IMR-90 (cell line): ENCODE measurements around the gene EFNB2. TPM values are rescaled to one million over a fixed set of nuclear protein-coding genes. Genes with fewer than 3 reads are reported as not detected.

ENCODE experiments used
- ATAC-seq: fragments of 200-7000 bp; cut with Tn5 transposase; 2 replicates; pipeline ENCODE4 v1.9.1; 2020; ENCODE audit warnings: low read depth, mild to moderate bottlenecking, moderate library complexity
- BruUV-seq: library from RNA; stranded (reverse); fragments of 400-500 nt; replicated peaks from 2 replicates; lab custom pipeline; 2021; lab: Mats Ljungman, UMichigan
- CTCF ChIA-PET: fragments of 300-600 bp; formaldehyde crosslinking; extraction: SDS; loops from one replicate; lab custom pipeline; 2021; ENCODE audit warnings: antibody characterized with exemption; lab: Yijun Ruan, JAX
- POLR2A ChIA-PET: fragments of 300-600 bp; sonication (Branson Sonifier 250); formaldehyde crosslinking; loops from one replicate; lab custom pipeline; 2022; ENCODE audit warnings: antibody characterized with exemption; ENCODE audit not compliant: unreplicated experiment; lab: Charles Lee
- DNase-seq: peaks from one replicate; pipeline ENCODE4 v3.0.0; 2013
- H2AFZ ChIP-seq: replicated peaks from 2 replicates; pipeline ENCODE3; 2013; ENCODE audit warnings: low read length, mild to moderate bottlenecking; ENCODE audit not compliant: poor library complexity
- H2AK5ac ChIP-seq: 2 replicates; pipeline ENCODE4 v1.6.1; 2013; ENCODE audit warnings: low read depth, low read length, inconsistent platforms
- H2AK9ac ChIP-seq: replicated peaks from 2 replicates; pipeline ENCODE3; 2013; ENCODE audit warnings: mild to moderate bottlenecking, low read depth, low read length, moderate library complexity; ENCODE audit not compliant: poor library complexity
- H2BK120ac ChIP-seq: 2 replicates; pipeline ENCODE4 v1.6.1; 2013; ENCODE audit warnings: low read depth, low read length, inconsistent platforms
- H2BK15ac ChIP-seq: 3 replicates; pipeline ENCODE4 v1.6.1; 2013; ENCODE audit warnings: low read depth, low read length, inconsistent platforms
- H2BK20ac ChIP-seq: 2 replicates; pipeline ENCODE4 v1.6.1; 2013; ENCODE audit warnings: low read depth, mild to moderate bottlenecking, inconsistent platforms, low read length, moderate library complexity
- H2BK5ac ChIP-seq: 2 replicates; pipeline ENCODE4 v1.6.1; 2013; ENCODE audit warnings: mild to moderate bottlenecking, low read depth, low read length, inconsistent platforms; ENCODE audit not compliant: poor library complexity, severe bottlenecking
- H3K14ac ChIP-seq: replicated peaks from 2 replicates; pipeline ENCODE4 v1.6.1; 2013; ENCODE audit warnings: low read depth, low read length, inconsistent platforms
- H3K18ac ChIP-seq: 2 replicates; pipeline ENCODE4 v1.6.1; 2013; ENCODE audit warnings: low read depth, low read length, control low read depth
- H3K23ac ChIP-seq: 2 replicates; pipeline ENCODE4 v1.6.1; 2013; ENCODE audit warnings: low read depth, low read length, inconsistent platforms
- H3K27ac ChIP-seq: 2 replicates; pipeline ENCODE4 v1.5.1; 2013; ENCODE audit warnings: mild to moderate bottlenecking, control low read depth, low read length; ENCODE audit not compliant: insufficient read depth
- H3K27me3 ChIP-seq: 2 replicates; pipeline ENCODE4 v1.6.1; 2013; ENCODE audit warnings: low read length; ENCODE audit not compliant: control insufficient read depth, insufficient read depth
- H3K36me3 ChIP-seq: 2 replicates; pipeline ENCODE4 v1.6.1; 2013; ENCODE audit warnings: low read length, mixed read lengths; ENCODE audit not compliant: control insufficient read depth, insufficient read depth
- H3K4ac ChIP-seq: 2 replicates; pipeline ENCODE4 v1.6.1; 2013; ENCODE audit warnings: low read depth, low read length, inconsistent platforms
- H3K4me1 ChIP-seq: 2 replicates; pipeline ENCODE4 v1.6.1; 2013; ENCODE audit warnings: low read length, mixed read lengths; ENCODE audit not compliant: control insufficient read depth, insufficient read depth
- H3K4me2 ChIP-seq: 2 replicates; pipeline ENCODE4 v1.6.1; 2013; ENCODE audit warnings: low read depth, mild to moderate bottlenecking, control low read depth, low read length, moderate library complexity
- H3K4me3 ChIP-seq: 2 replicates; pipeline ENCODE4 v1.5.1; 2013; ENCODE audit warnings: low read depth, mild to moderate bottlenecking, control low read depth, low read length, moderate library complexity; ENCODE audit not compliant: insufficient read depth
- H3K56ac ChIP-seq: 2 replicates; pipeline ENCODE4 v1.6.1; 2013; ENCODE audit warnings: low read length, inconsistent platforms; ENCODE audit not compliant: insufficient read depth; ENCODE audit errors: extremely low read depth
- H3K79me1 ChIP-seq, 2 experiments: 2 replicates each; pipeline ENCODE4 v1.6.1; 2013; ENCODE audit warnings: low read length in 2 of 2, inconsistent platforms in 1 of 2, low read depth in 1 of 2
- H3K9ac ChIP-seq: 2 replicates; pipeline ENCODE4 v1.6.1; 2013; ENCODE audit warnings: low read depth, low read length, control low read depth
- H3K9me1 ChIP-seq: 2 replicates; pipeline ENCODE4 v1.6.1; 2013; ENCODE audit warnings: low read length, inconsistent platforms; ENCODE audit not compliant: insufficient read depth
- H3K9me3 ChIP-seq: 2 replicates; pipeline ENCODE4 v1.6.1; 2013; ENCODE audit warnings: low read length; ENCODE audit not compliant: control insufficient read depth, insufficient read depth
- H4K20me1 ChIP-seq: 2 replicates; pipeline ENCODE4 v1.6.1; 2013; ENCODE audit warnings: low read length, inconsistent platforms; ENCODE audit not compliant: insufficient read depth
- H4K5ac ChIP-seq: 2 replicates; pipeline ENCODE4 v1.6.1; 2013; ENCODE audit warnings: mild to moderate bottlenecking, low read depth, low read length, control low read depth
- H4K8ac ChIP-seq, 2 experiments: 2 replicates each; pipeline ENCODE4 v1.6.1; 2013; ENCODE audit warnings: low read depth in 2 of 2, low read length in 2 of 2, control low read depth in 1 of 2, inconsistent platforms in 1 of 2
- H4K91ac ChIP-seq: 2 replicates; pipeline ENCODE4 v1.6.1; 2013; ENCODE audit warnings: low read depth, low read length, inconsistent platforms; ENCODE audit not compliant: insufficient read depth
- BHLHE40 ChIP-seq: fragments of 150-350 bp; IDR thresholded peaks from 2 replicates; pipeline ENCODE4 v1.6.1; 2016; ENCODE audit warnings: mild to moderate bottlenecking, low read depth, low read length
- CEBPB ChIP-seq: IDR thresholded peaks from 2 replicates; pipeline ENCODE4 v1.6.1; 2012; ENCODE audit warnings: low read depth, low read length, improper control_type of control experiment
- CHD1 ChIP-seq: IDR thresholded peaks from 2 replicates; pipeline ENCODE4 v1.6.1; 2012; ENCODE audit warnings: low read depth, low read length, improper control_type of control experiment
- ELK1 ChIP-seq: fragments of 150-350 bp; IDR thresholded peaks from 2 replicates; pipeline ENCODE4 v1.6.1; 2016; ENCODE audit warnings: low read depth, mild to moderate bottlenecking, low read length, moderate library complexity, borderline replicate concordance
- FOS ChIP-seq: fragments of 150-350 bp; IDR thresholded peaks from 2 replicates; pipeline ENCODE4 v1.6.1; 2016; ENCODE audit warnings: low read depth, low read length
- MAZ ChIP-seq: IDR thresholded peaks from 2 replicates; pipeline ENCODE4 v1.6.1; 2012; ENCODE audit warnings: low read depth, mild to moderate bottlenecking, low read length, improper control_type of control experiment, moderate library complexity, borderline replicate concordance
- MXI1 ChIP-seq: IDR thresholded peaks from 2 replicates; pipeline ENCODE4 v1.6.1; 2012; ENCODE audit warnings: low read depth, mild to moderate bottlenecking, low read length, moderate library complexity, borderline replicate concordance
- NFE2L2 ChIP-seq: fragments of 150-350 bp; IDR thresholded peaks from 2 replicates; pipeline ENCODE4 v1.6.1; 2016; ENCODE audit warnings: low read depth, mild to moderate bottlenecking, low read length
- POLR2A ChIP-seq: IDR thresholded peaks from 2 replicates; pipeline ENCODE4 v1.6.1; 2012; ENCODE audit warnings: mild to moderate bottlenecking, low read depth, low read length
- RAD21 ChIP-seq: IDR thresholded peaks from 2 replicates; pipeline ENCODE4 v1.6.1; 2012; ENCODE audit warnings: low read length, improper control_type of control experiment
- RCOR1 ChIP-seq: IDR thresholded peaks from 2 replicates; pipeline ENCODE4 v1.6.1; 2012; ENCODE audit warnings: mild to moderate bottlenecking, low read length, improper control_type of control experiment; ENCODE audit not compliant: insufficient replicate concordance
- RFX5 ChIP-seq: IDR thresholded peaks from 2 replicates; pipeline ENCODE4 v1.8.0; 2012; ENCODE audit warnings: low read depth, mild to moderate bottlenecking, low read length, moderate library complexity
- SMC3 ChIP-seq: fragments of 150-350 bp; IDR thresholded peaks from 2 replicates; pipeline ENCODE4 v1.6.1; 2016; ENCODE audit warnings: low read depth, mild to moderate bottlenecking, antibody characterized with exemption, low read length, moderate library complexity
- WGBS, 2 experiments: methylation state at CpG; one replicate each; pipeline versions ENCODE4 v1.1.5 to v1.1.7; 2013; ENCODE audit warnings: missing lambda C conversion rate in 2 of 2; ENCODE audit not compliant: insufficient read length in 1 of 2; ENCODE audit errors: extremely low coverage in 2 of 2; 5-methylcytosine and 5-hydroxymethylcytosine counted together
- dilution Hi-C: fragments of 300-500 bp; cut with HindIII; formaldehyde crosslinking; loops from one replicate; pipeline ENCODE4 v1.14.3; 2018; ENCODE audit warnings: low sequenced_read_pairs; ENCODE audit not compliant: unreplicated experiment
- in situ Hi-C: fragments of 300-500 bp; cut with MboI; formaldehyde crosslinking; loops from 3 replicates; pipeline ENCODE4 v1.14.3; 2019; ENCODE audit warnings: low sequenced_read_pairs, inconsistent platforms, mixed read lengths
- intact Hi-C: fragments of 100-400 bp; cut with micrococcal nuclease; formaldehyde crosslinking; loops from 2 replicates; pipeline ENCODE4 v1.10.0; 2022
- polyA plus RNA-seq, 3 experiments: library from polyadenylated mRNA; depleted of rRNA; stranded (reverse); fragments of >200 nt; gene quantifications; 2 replicates each; pipeline ENCODE4 v1.2.3, GENCODE V29; 2012; ENCODE audit warnings: low replicate concordance in 1 of 3
- total RNA-seq: library from RNA; depleted of rRNA; stranded (reverse); fragments of >200 nt; gene quantifications from 2 replicates; pipeline ENCODE4 v1.2.3, GENCODE V29; 2012
- TF ChIP-seq, protein P1 (sequence below): conservative IDR thresholded peaks from 2 replicates; pipeline ENCODE4 v1.5.1; 2012; ENCODE audit warnings: mild to moderate bottlenecking, low read depth, low read length, improper control_type of control experiment

Gene EFNB2
- total and polyA plus RNA-seq, 2 of the 4 experiments (the other 2 are of a cell fraction) = 5.4 to 6.0 TPM

- H4K20me1 ChIP-seq = no peaks in the 10 kb centered on the region
- H3K14ac ChIP-seq = peak overlapping the region; percentile 57; the same call in 1 of the 2 replicates
- H3K4me2 ChIP-seq = peak overlapping the region; percentile 96
- H2AFZ ChIP-seq = peak overlapping the region; percentile 92
- peak overlapping the region; percentile 35 for H2BK120ac ChIP-seq
- H3K18ac ChIP-seq = no peak overlapping the region
- H3K9ac ChIP-seq = peak overlapping the region; percentile 59
- no peaks in the 10 kb centered on the region for H3K9me3 ChIP-seq
- H3K23ac ChIP-seq = peak overlapping the region; percentile 47
- peak overlapping the region; percentile 82 for H3K4me3 ChIP-seq
- no peak overlapping the region for H2AK9ac ChIP-seq
- H3K4ac ChIP-seq = peak overlapping the region; percentile 69; the same call in 1 of the 2 replicates
- H3K27ac ChIP-seq = peak overlapping the region; percentile 36; the same call in 1 of the 2 replicates
- H4K91ac ChIP-seq = peak overlapping the region; percentile 9; the same call in 1 of the 2 replicates
- peak; percentile 78 for DNase-seq
- ChIA-PET CTCF (interaction anchor here (0.6 to 0.9 kb wide), 2 partner anchors 36 to 1325 kb away, joined by 3 read pairs; no protein-coding TSS in a partner anchor), POLR2A (interaction anchor here (0.7 to 1.0 kb wide), 2 partner anchors 9 to 57 kb away, joined by 3 to 11 read pairs; no protein-coding TSS in a partner anchor)
- no peak overlapping the region for H2BK20ac ChIP-seq
- intact Hi-C loops (loop anchor here (1.0 to 10.0 kb wide), 8 partner anchors 377 to 1962 kb away; no protein-coding TSS in a partner anchor), dilution Hi-C loops (no loop called here), in situ Hi-C loops (loop anchor here (10.0 to 25.0 kb wide), 4 partner anchors 1096 to 1959 kb away; no protein-coding TSS in a partner anchor)
- no peak overlapping the region for H2AK5ac ChIP-seq
- H3K56ac ChIP-seq = peak overlapping the region; percentile 80
- peaks cover 5% of the 10 kb centered on the region; the same call in 1 of the 2 replicates for H3K4me1 ChIP-seq
- H2BK15ac ChIP-seq = no peak overlapping the region
- no peaks in the 10 kb centered on the region for H3K9me1 ChIP-seq
- BruUV-seq = TSS peak; percentile 7
- peak overlapping the region; percentile 62 for H2BK5ac ChIP-seq
- no CpG with 5 or more reads among the region's 44 CpGs for WGBS, 2 experiments
- no peaks in the 10 kb centered on the region for H3K27me3 ChIP-seq
- peak; percentile 52 for ATAC-seq
- no peak overlapping the region for H4K5ac ChIP-seq
- peak overlapping the region in 1 of 2 experiments; percentile 59; a peak in 2 of 4 replicates for H4K8ac ChIP-seq
- no peaks in the 10 kb centered on the region for H3K36me3 ChIP-seq
- peaks cover 9 to 21% of the 10 kb centered on the region in 2 experiments; a peak in 3 of 4 replicates for H3K79me1 ChIP-seq
- TF ChIP-seq, protein P1, sequence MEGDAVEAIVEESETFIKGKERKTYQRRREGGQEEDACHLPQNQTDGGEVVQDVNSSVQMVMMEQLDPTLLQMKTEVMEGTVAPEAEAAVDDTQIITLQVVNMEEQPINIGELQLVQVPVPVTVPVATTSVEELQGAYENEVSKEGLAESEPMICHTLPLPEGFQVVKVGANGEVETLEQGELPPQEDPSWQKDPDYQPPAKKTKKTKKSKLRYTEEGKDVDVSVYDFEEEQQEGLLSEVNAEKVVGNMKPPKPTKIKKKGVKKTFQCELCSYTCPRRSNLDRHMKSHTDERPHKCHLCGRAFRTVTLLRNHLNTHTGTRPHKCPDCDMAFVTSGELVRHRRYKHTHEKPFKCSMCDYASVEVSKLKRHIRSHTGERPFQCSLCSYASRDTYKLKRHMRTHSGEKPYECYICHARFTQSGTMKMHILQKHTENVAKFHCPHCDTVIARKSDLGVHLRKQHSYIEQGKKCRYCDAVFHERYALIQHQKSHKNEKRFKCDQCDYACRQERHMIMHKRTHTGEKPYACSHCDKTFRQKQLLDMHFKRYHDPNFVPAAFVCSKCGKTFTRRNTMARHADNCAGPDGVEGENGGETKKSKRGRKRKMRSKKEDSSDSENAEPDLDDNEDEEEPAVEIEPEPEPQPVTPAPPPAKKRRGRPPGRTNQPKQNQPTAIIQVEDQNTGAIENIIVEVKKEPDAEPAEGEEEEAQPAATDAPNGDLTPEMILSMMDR = peak; percentile 77
- TF ChIP-seq NFE2L2 = no peak
- no peak for TF ChIP-seq BHLHE40
- TF ChIP-seq ELK1 = no peak
- no peak for TF ChIP-seq FOS
- 0 out of 2 replicates have a peak, but pooled peaks have one; percentile 19 for TF ChIP-seq MAZ
- TF ChIP-seq CEBPB = no peak
- TF ChIP-seq RCOR1 = no peak
- TF ChIP-seq RAD21 = peak; percentile 92
- 0 out of 2 replicates have a peak, but pooled peaks have one; percentile 18 for TF ChIP-seq POLR2A
- TF ChIP-seq CHD1 = no peak
- no peak for TF ChIP-seq RFX5
- TF ChIP-seq SMC3 = peak; percentile 75
- no peak for TF ChIP-seq MXI1
Observed at GRCh38 chr13:106533101-106533942, 2.1 kb downstream of the EFNB2 start.
